22Rv1 (cell line): ENCODE results near the gene DOHH.

Experiments
- ZFX ChIP-seq: fragments of 450-650 bp; IDR thresholded peaks from 2 replicates; pipeline ENCODE4 v1.6.1; 2017; ENCODE audit warnings: antibody characterized with exemption, borderline replicate concordance
- TF ChIP-seq, protein P1 (sequence below): fragments of 450-650 bp; IDR thresholded peaks from 2 replicates; pipeline ENCODE4 v1.5.1; 2017; ENCODE audit warnings: mild to moderate bottlenecking

DNA sequence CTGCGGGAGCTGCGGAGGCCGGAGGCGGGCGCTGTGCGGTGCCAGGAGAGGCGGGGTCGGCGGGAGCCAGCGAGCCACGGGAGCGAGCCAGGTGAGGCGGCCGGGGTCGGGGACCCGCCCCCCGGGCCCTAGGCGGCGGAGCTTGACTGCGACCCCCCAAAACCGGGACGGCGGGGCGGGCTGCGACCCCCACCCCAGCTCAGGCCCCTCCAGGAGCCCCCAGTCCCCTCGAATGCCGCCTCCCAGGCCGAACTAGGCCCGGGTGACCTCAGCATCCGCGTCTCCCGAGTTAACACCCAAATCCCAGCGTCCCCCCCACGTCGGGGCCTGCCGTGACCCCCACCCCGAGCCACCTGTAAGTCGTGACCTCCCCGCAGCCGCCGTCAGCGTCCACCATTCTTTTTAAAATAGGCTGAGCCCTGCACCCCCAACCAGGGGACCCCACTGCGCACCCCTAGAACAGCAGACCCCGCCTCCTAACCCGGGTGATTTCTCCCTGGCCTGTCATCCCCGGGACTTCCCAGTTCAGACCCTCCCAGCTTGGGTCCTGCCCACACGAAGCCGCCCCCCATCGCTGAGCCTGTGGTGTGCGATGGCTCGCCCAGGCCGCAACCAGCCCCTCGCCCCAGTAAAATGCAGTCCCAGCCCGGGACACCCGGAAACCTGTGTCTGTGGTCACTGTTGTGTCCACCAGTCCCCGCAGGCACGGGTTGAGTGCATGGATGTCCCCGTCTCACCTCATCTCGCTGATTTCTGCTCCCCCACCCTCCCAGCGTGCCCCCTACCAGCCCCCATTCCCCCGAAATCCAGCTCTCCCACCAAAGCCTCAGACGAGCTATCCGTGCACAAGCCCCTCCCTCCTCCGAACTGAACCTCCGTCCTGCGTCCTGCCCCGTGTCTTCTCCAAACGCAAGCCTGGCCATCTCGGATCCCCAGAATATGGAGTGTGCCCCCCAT, 6.2 kb upstream of the DOHH start:
- TF ChIP-seq, protein P1, sequence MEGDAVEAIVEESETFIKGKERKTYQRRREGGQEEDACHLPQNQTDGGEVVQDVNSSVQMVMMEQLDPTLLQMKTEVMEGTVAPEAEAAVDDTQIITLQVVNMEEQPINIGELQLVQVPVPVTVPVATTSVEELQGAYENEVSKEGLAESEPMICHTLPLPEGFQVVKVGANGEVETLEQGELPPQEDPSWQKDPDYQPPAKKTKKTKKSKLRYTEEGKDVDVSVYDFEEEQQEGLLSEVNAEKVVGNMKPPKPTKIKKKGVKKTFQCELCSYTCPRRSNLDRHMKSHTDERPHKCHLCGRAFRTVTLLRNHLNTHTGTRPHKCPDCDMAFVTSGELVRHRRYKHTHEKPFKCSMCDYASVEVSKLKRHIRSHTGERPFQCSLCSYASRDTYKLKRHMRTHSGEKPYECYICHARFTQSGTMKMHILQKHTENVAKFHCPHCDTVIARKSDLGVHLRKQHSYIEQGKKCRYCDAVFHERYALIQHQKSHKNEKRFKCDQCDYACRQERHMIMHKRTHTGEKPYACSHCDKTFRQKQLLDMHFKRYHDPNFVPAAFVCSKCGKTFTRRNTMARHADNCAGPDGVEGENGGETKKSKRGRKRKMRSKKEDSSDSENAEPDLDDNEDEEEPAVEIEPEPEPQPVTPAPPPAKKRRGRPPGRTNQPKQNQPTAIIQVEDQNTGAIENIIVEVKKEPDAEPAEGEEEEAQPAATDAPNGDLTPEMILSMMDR = no peak
- TF ChIP-seq ZFX = no peak
